OCI-LY1 (cell line): Measurements from ENCODE around the gene OR10H1.
"Not testable (repeated sequence)": the region's sequence is repeated elsewhere in the genome, so short reads cannot be mapped to it uniquely, and the experiment has no call there.

ENCODE experiments used
- CTCF ChIP-seq: fragments of 200-600 bp; sonication (generic), shearing (Covaris generic); IDR thresholded peaks from 2 replicates; pipeline ENCODE4 v1.5.1; 2017; ENCODE audit warnings: mild to moderate bottlenecking, antibody characterized with exemption, low read length, moderate library complexity, mixed read lengths
- EZH2 ChIP-seq: fragments of 200-600 bp; sonication (generic), shearing (Covaris generic); IDR thresholded peaks from 2 replicates; pipeline ENCODE4 v1.8.0; 2017; ENCODE audit warnings: borderline replicate concordance, mixed run types, mild to moderate bottlenecking, antibody characterized with exemption, low read length, moderate library complexity, mixed read lengths

- not testable (repeated sequence) for TF ChIP-seq CTCF, EZH2
Measured at GRCh38 chr19:15834232-15834631, 18.8 kb upstream of the OR10H1 start.
